Prostate gland (tissue), 2 donors: ENCODE data around the gene SHBG. TPM values are rescaled to one million over a fixed set of nuclear protein-coding genes. Genes with fewer than 3 reads are reported as not detected.

Experiments used
- DNase-seq: peaks from one replicate; pipeline ENCODE4 v3.0.0-alpha.2; 2019; ENCODE audit warnings: low spot score
- H3K27ac ChIP-seq, 2 donors: fragments of 200-600 bp; sonication (generic); 2 replicates each; pipeline ENCODE4 v1.5.1; 2017 to 2019
- H3K27me3 ChIP-seq: fragments of 200-600 bp; sonication (generic); replicated peaks from 2 replicates; pipeline ENCODE4 v1.5.1; 2019; ENCODE audit not compliant: insufficient read depth
- H3K36me3 ChIP-seq, 2 donors: fragments of 200-600 bp; sonication (generic); 1 replicate in 1 of 2; 2 replicates in 1 of 2; pipeline versions ENCODE4 v1.5.1 to v1.8.1; 2017 to 2019
- H3K4me1 ChIP-seq: fragments of 200-600 bp; sonication (generic); replicated peaks from 2 replicates; pipeline ENCODE4 v1.5.1; 2019
- H3K4me3 ChIP-seq, 2 donors: fragments of 200-600 bp; sonication (generic); 2 replicates each; pipeline ENCODE4 v1.5.1; 2017 to 2019
- H3K9me3 ChIP-seq: fragments of 200-600 bp; sonication (generic); 2 replicates; pipeline ENCODE4 v1.5.1; 2017
- CTCF ChIP-seq, 4 experiments: fragments of 200-600 bp in 2 of 4; fragments of 450-650 bp in 2 of 4; sonication (generic) in 2 of 4; IDR thresholded peaks; 1 replicate in 3 of 4; 2 replicates in 1 of 4; pipeline ENCODE4 v1.5.1; 2016 to 2019; ENCODE audit warnings: antibody characterized with exemption in 4 of 4, mild to moderate bottlenecking in 2 of 4, moderate library complexity in 2 of 4
- POLR2A ChIP-seq: fragments of 450-650 bp; IDR thresholded peaks from one replicate; pipeline ENCODE4 v1.6.1; 2016; ENCODE audit warnings: antibody characterized with exemption, mild to moderate bottlenecking
- POLR2AphosphoS5 ChIP-seq: sonication (generic); formaldehyde crosslinking; IDR thresholded peaks from one replicate; pipeline ENCODE4 v1.6.1; 2017; ENCODE audit warnings: antibody characterized with exemption
- WGBS: methylation state at CpG from one replicate; pipeline ENCODE4 v1.1.5; 2018; 5-methylcytosine and 5-hydroxymethylcytosine counted together
- intact Hi-C: fragments of 100-400 bp; cut with DNase I; formaldehyde crosslinking; loops from one replicate; pipeline ENCODE4 v1.14.2; 2022
- total RNA-seq, 2 donors: library from RNA; depleted of rRNA; stranded (reverse); fragments of >200 nt; gene quantifications; one replicate each; pipeline ENCODE4 v1.1.0, GENCODE V29; 2016

The SHBG gene
- total RNA-seq, 2 donors from 2014 or later = 2.1 TPM; not detected in 1

GRCh38 chr17:7646457-7646856, 16.5 kb downstream of the SHBG start:
- H3K4me3 ChIP-seq = no peak overlapping the region
- H3K36me3 ChIP-seq = no peaks in the 10 kb centered on the region
- no peaks in the 10 kb centered on the region for H3K27me3 ChIP-seq
- no peak overlapping the region for H3K27ac ChIP-seq
- intact Hi-C loops = no loop called here
- TF ChIP-seq CTCF (IDR thresholded peaks at IDR 0.05) (no peak), POLR2AphosphoS5 (no peak), POLR2A (no peak)
- no peaks in the 10 kb centered on the region for H3K9me3 ChIP-seq
- 70% methylated on average over 8 of the region's 9 CpGs for WGBS
- H3K4me1 ChIP-seq = no peaks in the 10 kb centered on the region
- DNase-seq = no peak

- H3K9me3 ChIP-seq = no peaks in the 10 kb centered on the region
- 79% methylated on average over 4 of the region's 4 CpGs for WGBS
- no peak for DNase-seq
- TF ChIP-seq CTCF (IDR thresholded peaks at IDR 0.05) = no peak
- TF ChIP-seq POLR2A = no peak
- TF ChIP-seq POLR2AphosphoS5 = no peak
- H3K36me3 ChIP-seq = no peaks in the 10 kb centered on the region
- no peak overlapping the region for H3K4me3 ChIP-seq
- no peaks in the 10 kb centered on the region for H3K4me1 ChIP-seq
- no peaks in the 10 kb centered on the region for H3K27me3 ChIP-seq
- intact Hi-C loops = no loop called here
- H3K27ac ChIP-seq = no peak overlapping the region
Measured at GRCh38 chr17:7647018-7647417, 17.1 kb downstream of the SHBG start.

GRCh38 chr17:7650509-7651096, 20.7 kb downstream of the SHBG start, which contains the start of gene ATP1B2:
Gene ATP1B2, plus strand, starts transcription at chr17:7650926. Its CDS starts 593 bp downstream, at chr17:7651519.
- intact Hi-C loops = no loop called here
- Histone ChIP-seq H3K4me1 (no peaks in the 10 kb centered on the region), H3K27me3 (no peaks in the 10 kb centered on the region), H3K4me3 (peak within 1 kb of the TSS; percentile 35 to 42), H3K9me3 (no peaks in the 10 kb centered on the region), H3K36me3 (no peaks in the 10 kb centered on the region), H3K27ac (peak within 1 kb of the TSS in 1 of 2 donors; percentile 13)
- peak; percentile 51 for DNase-seq
- TF ChIP-seq POLR2A = no peak
- no peak for TF ChIP-seq CTCF (IDR thresholded peaks at IDR 0.05)
- TF ChIP-seq POLR2AphosphoS5 = no peak
- 1% methylated on average over 21 of the region's 34 CpGs for WGBS

- TF ChIP-seq CTCF (IDR thresholded peaks at IDR 0.05) = no peak
- no peak for TF ChIP-seq POLR2AphosphoS5
- TF ChIP-seq POLR2A = no peak
- no peak for DNase-seq
- no peaks in the 10 kb centered on the region for H3K4me1 ChIP-seq
- WGBS = under 1% methylated on average over 41 of the region's 45 CpGs
- peak overlapping the region; percentile 35 to 42 for H3K4me3 ChIP-seq
- H3K9me3 ChIP-seq = no peaks in the 10 kb centered on the region
- intact Hi-C loops = no loop called here
- H3K36me3 ChIP-seq = no peaks in the 10 kb centered on the region
- H3K27me3 ChIP-seq = no peaks in the 10 kb centered on the region
- H3K27ac ChIP-seq = peak overlapping the region in 1 of 2 donors; percentile 13
Measured at GRCh38 chr17:7651097-7651664, 21.2 kb downstream of the SHBG start.
